CD4-positive, alpha-beta T cell treated with Interleukin-15 for 1 hour (primary cell): ENCODE measurements around the gene NCKAP5.

Experiments
- DNase-seq: peaks from one replicate; pipeline ENCODE4 v3.0.0-alpha.2; 2020

NCKAP5 gene

DNA sequence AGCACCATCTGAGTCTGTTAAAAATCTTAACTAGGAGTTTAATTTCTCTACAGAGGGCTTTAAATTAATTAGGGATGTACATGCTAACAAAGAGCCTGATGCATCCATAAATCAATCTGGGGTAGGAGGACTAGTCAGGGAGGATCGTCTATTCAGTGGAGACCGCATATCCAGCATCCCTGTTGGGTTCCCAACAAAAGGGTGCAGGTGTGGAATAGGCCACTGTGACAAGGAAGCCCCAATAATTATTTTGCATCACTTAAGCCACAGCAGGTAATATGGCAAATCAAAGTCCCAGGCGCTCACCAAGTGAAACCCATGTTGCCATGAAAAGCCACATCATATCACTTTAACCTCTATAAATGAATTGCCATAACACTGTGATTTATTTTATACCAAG lies 392.3 kb downstream of the NCKAP5 start:
- no peak for DNase-seq

GRCh38 chr2:133173224-133173623 lies 395.0 kb downstream of the NCKAP5 start:
- DNase-seq = no peak

GRCh38 chr2:133171393-133172004 lies 396.8 kb downstream of the NCKAP5 start:
- no peak for DNase-seq

DNA sequence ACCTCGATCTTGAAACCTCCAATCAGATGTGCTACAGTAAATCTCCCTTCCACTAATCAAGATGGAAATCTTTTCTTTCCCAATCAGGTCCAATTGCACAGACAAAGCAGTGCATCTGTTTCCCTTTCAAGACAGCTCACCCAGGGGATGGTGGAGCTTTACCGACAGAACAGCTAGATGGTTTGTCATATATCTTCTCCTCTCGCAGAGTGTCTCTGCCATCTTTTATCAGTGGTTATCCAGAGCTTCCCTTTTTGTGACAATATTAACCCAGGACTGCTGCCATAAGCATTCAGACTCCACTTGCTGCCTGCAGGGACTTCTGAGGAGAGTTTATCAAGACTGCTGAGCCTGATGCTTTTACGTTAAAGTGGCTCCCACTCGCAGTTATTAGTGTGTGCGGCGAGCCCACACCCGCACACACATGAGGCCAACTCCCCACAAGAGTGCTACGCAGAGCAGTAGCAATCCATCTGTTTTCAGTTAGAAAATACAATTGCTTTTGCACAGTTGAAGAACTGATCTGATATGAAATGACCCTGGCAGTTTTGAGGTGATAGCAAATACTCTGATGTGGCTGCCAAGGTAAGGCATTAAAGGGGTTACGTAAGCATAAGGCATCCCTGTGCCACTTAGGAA lies 398.9 kb downstream of the NCKAP5 start:
- DNase-seq = no peak

DNA sequence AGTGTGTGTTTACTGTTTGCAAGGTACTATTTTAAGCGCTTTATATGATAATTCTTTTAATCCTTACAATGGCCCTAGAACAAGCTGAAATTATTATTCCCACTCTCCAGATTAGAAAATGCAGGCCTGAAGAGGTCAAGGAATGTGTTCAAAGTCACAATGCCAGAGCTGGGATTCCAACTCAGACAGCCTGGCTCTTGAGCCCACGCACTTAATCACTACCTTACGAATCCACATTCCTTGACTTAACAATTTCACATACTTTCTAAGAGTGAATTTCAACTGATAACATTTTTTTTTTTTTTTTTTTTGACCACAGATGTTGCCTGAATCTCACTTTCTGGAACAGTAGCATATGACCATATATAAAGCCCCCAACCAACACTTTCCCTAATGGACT lies 400.3 kb downstream of the NCKAP5 start:
- no peak for DNase-seq

GRCh38 chr2:133167223-133167622 lies 401.0 kb downstream of the NCKAP5 start:
- no peak for DNase-seq

DNA sequence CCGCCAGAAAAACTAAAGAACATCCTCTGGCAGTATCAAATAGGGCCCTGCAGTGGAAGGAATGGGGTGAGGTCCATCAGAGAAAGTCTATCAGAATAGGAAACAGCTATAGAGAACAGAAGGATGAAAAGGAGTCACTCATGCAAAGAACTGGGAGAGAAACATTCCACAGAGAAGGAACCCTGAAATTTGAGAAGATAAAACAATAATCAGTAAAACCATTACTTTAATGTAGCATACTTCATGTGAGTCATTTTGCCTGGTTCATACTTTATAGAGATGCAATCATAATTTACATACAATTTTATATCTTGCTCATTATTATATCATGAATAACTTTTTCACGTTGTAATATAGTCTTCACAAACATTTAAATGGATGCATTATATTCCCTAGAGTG lies 402.2 kb downstream of the NCKAP5 start:
- no peak for DNase-seq

GRCh38 chr2:133163111-133163510 lies 405.2 kb downstream of the NCKAP5 start:
- DNase-seq = no peak

DNA sequence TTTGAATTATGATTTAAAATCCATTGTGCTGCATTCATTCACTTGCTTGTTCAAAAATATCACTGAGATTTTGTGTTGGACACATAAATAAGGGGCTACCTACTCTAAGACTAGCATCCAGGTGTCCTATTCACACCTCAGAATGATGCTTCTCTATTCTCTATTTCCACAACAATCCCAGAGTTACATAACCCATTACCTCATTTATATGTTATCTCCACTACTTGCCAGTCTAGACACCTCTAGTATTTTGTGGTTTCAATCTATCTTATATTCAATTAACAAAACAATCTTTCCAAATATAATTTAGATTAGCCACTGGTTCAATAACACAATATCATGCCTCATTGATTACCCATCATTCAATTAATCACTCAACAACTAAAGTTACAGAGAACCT lies 409.8 kb downstream of the NCKAP5 start:
- no peak for DNase-seq

- DNase-seq = no peak
These were observed 410.2 kb downstream of the NCKAP5 start for GRCh38 chr2:133158024-133158423.

DNA sequence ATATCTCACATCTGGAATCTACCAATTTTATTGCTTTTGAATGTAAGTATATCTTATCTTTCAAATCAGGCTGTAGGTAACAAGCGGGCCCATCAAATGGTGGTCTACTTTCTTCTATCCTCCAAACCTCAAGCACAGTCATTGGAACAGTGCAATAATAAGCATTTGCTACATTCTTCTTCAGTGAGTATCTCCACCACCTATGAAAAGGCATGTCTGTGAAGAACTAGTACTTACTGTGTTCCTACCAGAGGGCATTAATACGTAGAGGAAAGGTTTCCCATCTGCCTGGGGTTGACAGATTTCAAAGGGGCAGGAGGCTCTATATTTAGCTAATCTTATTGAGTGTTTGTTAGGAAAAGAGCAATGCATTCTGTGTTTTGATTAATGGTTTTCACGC lies 411.1 kb downstream of the NCKAP5 start:
- no peak for DNase-seq

- no peak for DNase-seq
These were observed 415.5 kb downstream of the NCKAP5 start for GRCh38 chr2:133152801-133153200.

DNA sequence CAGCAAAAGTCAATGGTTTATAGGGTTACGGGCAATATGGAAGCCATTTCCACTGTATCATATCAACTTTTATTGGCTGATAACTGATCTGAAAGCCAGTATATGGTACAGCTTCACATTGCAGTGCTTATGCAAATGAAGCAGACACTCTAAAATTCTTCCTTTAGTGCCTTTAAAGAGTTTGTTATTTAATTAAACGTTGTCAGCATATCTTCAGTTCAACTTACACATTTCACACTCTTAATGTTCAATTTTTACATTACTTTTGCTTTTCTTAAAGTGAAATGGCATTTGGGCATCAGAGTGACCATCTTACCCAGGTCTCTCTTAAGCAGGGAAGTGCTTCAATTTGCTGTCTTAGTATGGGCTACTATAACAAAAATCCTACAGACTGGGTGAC lies 420.1 kb downstream of the NCKAP5 start:
- DNase-seq = no peak

DNA sequence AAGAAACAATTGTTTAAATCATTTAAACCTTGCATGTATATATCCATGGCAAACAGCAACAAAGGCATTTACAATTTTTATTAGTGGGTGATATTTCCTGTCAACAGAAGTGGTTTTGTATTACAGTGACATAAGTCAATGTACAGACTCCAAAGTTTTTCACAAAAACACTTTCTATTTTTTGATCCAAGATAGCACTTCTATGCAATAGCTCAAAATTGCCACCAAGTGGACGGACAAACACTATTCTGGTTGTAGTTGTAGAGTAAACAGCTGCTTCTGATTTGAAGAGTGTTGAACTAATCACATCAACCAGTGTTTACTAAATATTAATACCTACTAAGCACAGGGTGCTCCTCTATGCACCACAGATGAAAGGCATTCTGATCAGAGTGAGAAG lies 421.4 kb downstream of the NCKAP5 start:
- DNase-seq = no peak

DNA sequence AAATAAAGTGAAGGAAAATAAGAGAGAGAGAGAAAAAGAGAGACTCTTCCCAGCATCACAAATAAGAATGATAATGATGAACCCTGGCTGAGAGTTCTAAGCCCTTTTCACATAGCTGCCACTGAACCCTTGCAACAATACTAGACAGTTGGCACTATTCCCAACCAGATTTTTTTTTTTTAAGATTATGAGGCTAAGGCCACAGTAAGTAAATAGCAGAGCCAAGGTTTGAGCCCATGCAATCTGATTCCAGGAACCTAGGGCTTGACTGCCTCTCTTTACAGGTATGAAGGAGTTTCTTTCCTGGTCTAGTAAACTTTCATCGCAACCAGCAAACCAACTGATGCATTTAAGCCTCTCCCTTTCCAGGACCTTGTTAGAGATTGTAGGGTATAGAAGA lies 424.6 kb downstream of the NCKAP5 start:
- no peak for DNase-seq

- no peak for DNase-seq
These were observed 426.2 kb downstream of the NCKAP5 start for GRCh38 chr2:133142087-133142486.

DNA sequence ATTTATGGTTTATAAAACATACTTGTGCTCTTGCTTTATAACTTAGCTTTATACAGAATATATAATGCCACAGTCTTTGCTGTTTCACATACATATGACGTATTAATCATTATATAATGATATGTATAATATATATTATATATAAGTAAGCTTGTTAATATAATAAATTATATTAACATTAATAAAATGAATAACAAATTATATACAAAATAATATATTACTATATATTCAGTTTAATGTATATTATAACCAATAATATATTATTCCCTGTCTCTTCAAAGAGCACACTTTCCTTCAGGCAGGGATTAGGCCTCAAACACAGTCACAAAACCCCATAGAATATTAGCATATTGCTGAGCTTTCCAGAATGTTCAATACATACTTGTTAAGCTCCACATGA lies 427.6 kb downstream of the NCKAP5 start:
- DNase-seq = no peak

GRCh38 chr2:133139847-133140533 lies 428.3 kb downstream of the NCKAP5 start:
- DNase-seq = no peak

DNA sequence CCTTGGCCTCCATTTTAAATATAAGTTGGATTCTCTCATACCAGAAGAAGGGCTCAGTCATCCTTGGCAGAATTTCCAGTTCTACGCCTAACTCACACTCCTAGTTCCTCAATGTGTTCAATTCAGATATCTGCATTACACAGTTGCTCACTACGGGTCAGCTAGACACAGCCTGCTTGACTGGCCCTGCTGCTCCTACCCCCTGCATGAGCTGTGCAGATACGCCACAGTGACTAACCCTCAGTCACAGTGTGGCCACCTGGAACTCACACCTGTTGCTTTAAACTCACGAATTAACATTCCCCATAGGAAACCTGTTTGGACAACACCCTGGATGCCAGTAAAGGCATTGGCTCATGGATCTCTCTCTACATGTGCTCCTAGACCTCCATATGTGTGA lies 429.6 kb downstream of the NCKAP5 start:
- DNase-seq = no peak

GRCh38 chr2:133135035-133135654 lies 433.1 kb downstream of the NCKAP5 start:
- DNase-seq = no peak

DNA sequence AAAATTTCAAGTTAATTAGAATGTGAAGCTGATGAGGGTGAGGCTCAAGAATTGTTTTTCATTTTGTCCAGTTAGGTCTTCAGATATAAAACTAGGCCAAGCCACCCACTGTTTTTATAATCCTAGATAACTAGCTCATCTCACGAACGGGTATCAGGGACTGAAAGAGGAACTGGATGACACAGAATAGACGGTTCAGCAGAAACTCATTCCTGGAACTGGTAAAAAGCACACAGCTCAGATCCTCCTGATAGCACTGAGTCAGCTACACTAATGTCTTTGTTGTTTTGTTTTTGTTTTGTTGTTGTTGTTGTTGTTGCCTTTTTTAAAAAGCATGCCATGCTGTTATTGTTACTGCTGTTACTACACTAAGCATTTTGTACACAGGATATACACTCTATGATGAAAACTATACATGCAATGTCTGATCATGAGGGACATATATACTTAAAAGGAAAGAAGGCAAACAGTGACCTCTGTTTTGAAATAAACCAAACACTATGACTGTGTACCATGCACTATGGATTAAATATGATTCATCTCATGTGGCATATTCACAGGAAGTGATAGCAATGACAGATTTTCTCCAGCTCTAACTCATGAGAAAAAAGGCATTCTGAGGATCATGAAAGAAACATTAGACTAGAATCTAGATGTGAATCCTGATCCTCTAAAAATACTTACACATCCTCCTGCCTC lies 437.6 kb downstream of the NCKAP5 start:
- no peak for DNase-seq

- no peak for DNase-seq
These were observed 443.8 kb downstream of the NCKAP5 start for GRCh38 chr2:133124446-133124845.

DNA sequence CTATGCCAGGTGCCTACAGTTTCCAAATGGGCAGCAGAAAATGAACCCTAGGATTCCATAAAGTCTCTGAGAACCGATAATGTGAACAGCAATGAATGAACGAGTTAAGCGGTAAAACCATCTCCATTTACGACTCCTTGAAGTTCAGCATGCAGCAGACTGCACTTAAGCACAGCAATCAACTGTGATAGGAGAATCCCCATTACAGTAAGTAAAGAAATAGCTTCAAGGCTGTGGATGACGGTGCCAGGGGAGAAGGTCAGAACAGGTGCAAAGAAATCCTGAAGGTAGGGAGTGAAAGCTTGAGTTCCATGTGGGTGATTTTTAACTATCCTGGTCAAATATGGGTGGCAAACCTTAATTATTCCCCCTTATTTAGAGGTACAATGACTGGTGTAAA lies 444.4 kb downstream of the NCKAP5 start:
- no peak for DNase-seq
